A549 (cell line): Measurements from ENCODE around the gene NCOA4.

Source experiments
- CEBPB ChIP-seq, 2 experiments: fragments of >200 bp in 1 of 2; sonication (Bioruptor Twin) in 1 of 2; formaldehyde crosslinking in 1 of 2; IDR thresholded peaks; 2 replicates each; pipeline ENCODE4 v1.6.1; 2012 to 2016
- CHD2 ChIP-seq: fragments of 150-350 bp; IDR thresholded peaks from 2 replicates; pipeline ENCODE4 v1.6.1; 2014; ENCODE audit warnings: low read length; ENCODE audit not compliant: partially characterized antibody
- EHMT2 ChIP-seq: fragments of 200-600 bp; sonication (generic); IDR thresholded peaks from 2 replicates; pipeline ENCODE4 v1.6.1; 2016; ENCODE audit warnings: antibody characterized with exemption, low read depth, mild to moderate bottlenecking, moderate library complexity
- EP300 ChIP-seq, 2 experiments: fragments of >200 bp; sonication (Bioruptor Twin); formaldehyde crosslinking; IDR thresholded peaks; 2 replicates in 1 of 2; 3 replicates in 1 of 2; pipeline ENCODE4 v1.6.1; 2016 to 2017
- ESRRA ChIP-seq: fragments of 150-350 bp; IDR thresholded peaks from 2 replicates; pipeline ENCODE4 v1.6.1; 2014; ENCODE audit warnings: mild to moderate bottlenecking, low read length, borderline replicate concordance
- JUNB ChIP-seq: fragments of >200 bp; sonication (Bioruptor Twin); formaldehyde crosslinking; IDR thresholded peaks from 2 replicates; pipeline ENCODE4 v1.6.1; 2016
- MAZ ChIP-seq: fragments of 150-350 bp; IDR thresholded peaks from 2 replicates; pipeline ENCODE4 v1.6.1; 2014; ENCODE audit warnings: antibody characterized with exemption, low read depth, low read length, borderline replicate concordance
- MYC ChIP-seq: IDR thresholded peaks from 2 replicates; pipeline ENCODE4 v1.6.1; 2012; ENCODE audit warnings: mild to moderate bottlenecking, inconsistent platforms, low read length, improper control_type of control experiment, borderline replicate concordance
- POLR2A ChIP-seq: IDR thresholded peaks from 2 replicates; pipeline ENCODE4 v1.6.1; 2012; ENCODE audit warnings: mild to moderate bottlenecking, low read length
- POLR2AphosphoS2 ChIP-seq: conservative IDR thresholded peaks from 2 replicates; pipeline ENCODE4 v1.6.1; 2012; ENCODE audit warnings: low read length, improper control_type of control experiment, inconsistent platforms
- TF ChIP-seq, protein P1 (sequence below): fragments of >200 bp; sonication (Bioruptor Twin); formaldehyde crosslinking; IDR thresholded peaks from 3 replicates; pipeline ENCODE4 v1.5.1; 2016
- TF ChIP-seq, protein P2 (sequence below): fragments of 200-600 bp; sonication (generic); IDR thresholded peaks from 2 replicates; pipeline ENCODE4 v1.6.1; 2016; ENCODE audit warnings: antibody characterized with exemption, mild to moderate bottlenecking, moderate library complexity
- TF ChIP-seq, protein P3 (sequence below): IDR thresholded peaks from 2 replicates; pipeline ENCODE4 v1.6.1; 2012
- TF ChIP-seq, protein P4 (sequence below): fragments of 250-450 bp; sonication (Bioruptor Pico); IDR thresholded peaks from 2 replicates; pipeline ENCODE4 v1.5.0; 2021; ENCODE audit warnings: mild to moderate bottlenecking, moderate library complexity, borderline replicate concordance

DNA sequence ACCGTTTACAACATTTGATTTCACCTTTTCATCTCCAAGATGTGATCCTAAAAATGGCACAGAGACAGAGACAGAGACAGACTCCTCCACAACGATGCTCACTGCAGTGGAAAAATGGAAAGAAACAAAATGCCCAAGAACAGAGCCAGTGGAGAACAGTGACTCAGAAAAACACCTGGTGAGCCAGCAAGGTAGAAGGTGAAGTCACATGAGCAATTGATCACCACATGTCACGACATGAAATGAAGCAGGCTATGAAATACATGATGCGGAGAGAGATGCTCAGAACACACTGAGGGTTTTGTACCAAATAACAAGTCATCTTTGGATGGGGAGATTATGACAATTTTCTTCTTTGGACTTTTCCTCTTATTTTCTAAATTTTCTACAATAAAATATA, 12.1 kb upstream of the NCOA4 start:
- no peak for TF ChIP-seq JUNB
- TF ChIP-seq, protein P1, sequence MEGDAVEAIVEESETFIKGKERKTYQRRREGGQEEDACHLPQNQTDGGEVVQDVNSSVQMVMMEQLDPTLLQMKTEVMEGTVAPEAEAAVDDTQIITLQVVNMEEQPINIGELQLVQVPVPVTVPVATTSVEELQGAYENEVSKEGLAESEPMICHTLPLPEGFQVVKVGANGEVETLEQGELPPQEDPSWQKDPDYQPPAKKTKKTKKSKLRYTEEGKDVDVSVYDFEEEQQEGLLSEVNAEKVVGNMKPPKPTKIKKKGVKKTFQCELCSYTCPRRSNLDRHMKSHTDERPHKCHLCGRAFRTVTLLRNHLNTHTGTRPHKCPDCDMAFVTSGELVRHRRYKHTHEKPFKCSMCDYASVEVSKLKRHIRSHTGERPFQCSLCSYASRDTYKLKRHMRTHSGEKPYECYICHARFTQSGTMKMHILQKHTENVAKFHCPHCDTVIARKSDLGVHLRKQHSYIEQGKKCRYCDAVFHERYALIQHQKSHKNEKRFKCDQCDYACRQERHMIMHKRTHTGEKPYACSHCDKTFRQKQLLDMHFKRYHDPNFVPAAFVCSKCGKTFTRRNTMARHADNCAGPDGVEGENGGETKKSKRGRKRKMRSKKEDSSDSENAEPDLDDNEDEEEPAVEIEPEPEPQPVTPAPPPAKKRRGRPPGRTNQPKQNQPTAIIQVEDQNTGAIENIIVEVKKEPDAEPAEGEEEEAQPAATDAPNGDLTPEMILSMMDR = no peak
- no peak for TF ChIP-seq POLR2A
- TF ChIP-seq MYC = no peak
- TF ChIP-seq CEBPB (IDR thresholded peaks at IDR 0.05) = no peak
- TF ChIP-seq, protein P2, sequence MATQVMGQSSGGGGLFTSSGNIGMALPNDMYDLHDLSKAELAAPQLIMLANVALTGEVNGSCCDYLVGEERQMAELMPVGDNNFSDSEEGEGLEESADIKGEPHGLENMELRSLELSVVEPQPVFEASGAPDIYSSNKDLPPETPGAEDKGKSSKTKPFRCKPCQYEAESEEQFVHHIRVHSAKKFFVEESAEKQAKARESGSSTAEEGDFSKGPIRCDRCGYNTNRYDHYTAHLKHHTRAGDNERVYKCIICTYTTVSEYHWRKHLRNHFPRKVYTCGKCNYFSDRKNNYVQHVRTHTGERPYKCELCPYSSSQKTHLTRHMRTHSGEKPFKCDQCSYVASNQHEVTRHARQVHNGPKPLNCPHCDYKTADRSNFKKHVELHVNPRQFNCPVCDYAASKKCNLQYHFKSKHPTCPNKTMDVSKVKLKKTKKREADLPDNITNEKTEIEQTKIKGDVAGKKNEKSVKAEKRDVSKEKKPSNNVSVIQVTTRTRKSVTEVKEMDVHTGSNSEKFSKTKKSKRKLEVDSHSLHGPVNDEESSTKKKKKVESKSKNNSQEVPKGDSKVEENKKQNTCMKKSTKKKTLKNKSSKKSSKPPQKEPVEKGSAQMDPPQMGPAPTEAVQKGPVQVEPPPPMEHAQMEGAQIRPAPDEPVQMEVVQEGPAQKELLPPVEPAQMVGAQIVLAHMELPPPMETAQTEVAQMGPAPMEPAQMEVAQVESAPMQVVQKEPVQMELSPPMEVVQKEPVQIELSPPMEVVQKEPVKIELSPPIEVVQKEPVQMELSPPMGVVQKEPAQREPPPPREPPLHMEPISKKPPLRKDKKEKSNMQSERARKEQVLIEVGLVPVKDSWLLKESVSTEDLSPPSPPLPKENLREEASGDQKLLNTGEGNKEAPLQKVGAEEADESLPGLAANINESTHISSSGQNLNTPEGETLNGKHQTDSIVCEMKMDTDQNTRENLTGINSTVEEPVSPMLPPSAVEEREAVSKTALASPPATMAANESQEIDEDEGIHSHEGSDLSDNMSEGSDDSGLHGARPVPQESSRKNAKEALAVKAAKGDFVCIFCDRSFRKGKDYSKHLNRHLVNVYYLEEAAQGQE = no peak
- TF ChIP-seq POLR2AphosphoS2 = no peak
- no peak for TF ChIP-seq EHMT2
- TF ChIP-seq, protein P3, sequence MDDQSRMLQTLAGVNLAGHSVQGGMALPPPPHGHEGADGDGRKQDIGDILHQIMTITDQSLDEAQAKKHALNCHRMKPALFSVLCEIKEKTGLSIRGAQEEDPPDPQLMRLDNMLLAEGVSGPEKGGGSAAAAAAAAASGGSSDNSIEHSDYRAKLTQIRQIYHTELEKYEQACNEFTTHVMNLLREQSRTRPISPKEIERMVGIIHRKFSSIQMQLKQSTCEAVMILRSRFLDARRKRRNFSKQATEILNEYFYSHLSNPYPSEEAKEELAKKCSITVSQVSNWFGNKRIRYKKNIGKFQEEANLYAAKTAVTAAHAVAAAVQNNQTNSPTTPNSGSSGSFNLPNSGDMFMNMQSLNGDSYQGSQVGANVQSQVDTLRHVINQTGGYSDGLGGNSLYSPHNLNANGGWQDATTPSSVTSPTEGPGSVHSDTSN = no peak
- TF ChIP-seq, protein P4, sequence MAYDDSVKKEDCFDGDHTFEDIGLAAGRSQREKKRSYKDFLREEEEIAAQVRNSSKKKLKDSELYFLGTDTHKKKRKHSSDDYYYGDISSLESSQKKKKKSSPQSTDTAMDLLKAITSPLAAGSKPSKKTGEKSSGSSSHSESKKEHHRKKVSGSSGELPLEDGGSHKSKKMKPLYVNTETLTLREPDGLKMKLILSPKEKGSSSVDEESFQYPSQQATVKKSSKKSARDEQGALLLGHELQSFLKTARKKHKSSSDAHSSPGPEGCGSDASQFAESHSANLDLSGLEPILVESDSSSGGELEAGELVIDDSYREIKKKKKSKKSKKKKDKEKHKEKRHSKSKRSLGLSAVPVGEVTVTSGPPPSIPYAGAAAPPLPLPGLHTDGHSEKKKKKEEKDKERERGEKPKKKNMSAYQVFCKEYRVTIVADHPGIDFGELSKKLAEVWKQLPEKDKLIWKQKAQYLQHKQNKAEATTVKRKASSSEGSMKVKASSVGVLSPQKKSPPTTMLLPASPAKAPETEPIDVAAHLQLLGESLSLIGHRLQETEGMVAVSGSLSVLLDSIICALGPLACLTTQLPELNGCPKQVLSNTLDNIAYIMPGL (CRISPR knock-in tag) = no peak
- no peak for TF ChIP-seq CHD2
- TF ChIP-seq ESRRA = no peak
- no peak for TF ChIP-seq EP300 (IDR thresholded peaks at IDR 0.05)
- no peak for TF ChIP-seq MAZ
